Tongue (tissue), 2 donors: ENCODE results near the gene PTGIR. TPM values are rescaled to one million over a fixed set of nuclear protein-coding genes. Genes with fewer than 3 reads are reported as not detected.
A peak's percentile ranks its signal among the peaks of the same experiment; 100 is the strongest.
"Not testable (repeated sequence)": the region's sequence is repeated elsewhere in the genome, so short reads cannot be mapped to it uniquely, and the experiment has no call there.

Experiments used
- DNase-seq: peaks from one replicate; pipeline ENCODE4 v3.0.0-alpha.2; 2015
- total RNA-seq: library from RNA; depleted of rRNA; stranded (reverse); fragments of >200 nt; gene quantifications from one replicate; pipeline ENCODE4 v1.2.3, GENCODE V29; 2014

Gene PTGIR
- total RNA-seq, 1 donor from 2014 or later, result 4.5 TPM

DNA sequence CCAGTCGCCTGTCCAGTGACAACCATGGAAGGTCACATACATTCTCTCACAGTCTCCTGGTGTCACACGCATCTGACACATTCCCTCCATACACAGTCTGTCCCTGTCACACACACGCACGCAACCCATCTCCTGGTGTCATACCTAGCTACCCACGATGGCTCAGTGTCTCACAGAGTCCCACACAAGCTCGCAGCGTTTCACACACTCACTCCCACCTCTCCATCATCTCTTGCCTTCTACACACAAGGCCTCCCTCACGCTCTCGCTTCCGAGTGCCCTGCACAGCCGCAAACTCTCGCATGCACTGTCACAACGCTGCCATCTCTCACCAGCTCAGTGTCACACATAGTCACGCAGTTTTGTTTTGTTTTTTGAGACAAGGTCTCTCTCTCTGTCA lies 12.3 kb upstream of the PTGIR start:
- no peak for DNase-seq

DNA sequence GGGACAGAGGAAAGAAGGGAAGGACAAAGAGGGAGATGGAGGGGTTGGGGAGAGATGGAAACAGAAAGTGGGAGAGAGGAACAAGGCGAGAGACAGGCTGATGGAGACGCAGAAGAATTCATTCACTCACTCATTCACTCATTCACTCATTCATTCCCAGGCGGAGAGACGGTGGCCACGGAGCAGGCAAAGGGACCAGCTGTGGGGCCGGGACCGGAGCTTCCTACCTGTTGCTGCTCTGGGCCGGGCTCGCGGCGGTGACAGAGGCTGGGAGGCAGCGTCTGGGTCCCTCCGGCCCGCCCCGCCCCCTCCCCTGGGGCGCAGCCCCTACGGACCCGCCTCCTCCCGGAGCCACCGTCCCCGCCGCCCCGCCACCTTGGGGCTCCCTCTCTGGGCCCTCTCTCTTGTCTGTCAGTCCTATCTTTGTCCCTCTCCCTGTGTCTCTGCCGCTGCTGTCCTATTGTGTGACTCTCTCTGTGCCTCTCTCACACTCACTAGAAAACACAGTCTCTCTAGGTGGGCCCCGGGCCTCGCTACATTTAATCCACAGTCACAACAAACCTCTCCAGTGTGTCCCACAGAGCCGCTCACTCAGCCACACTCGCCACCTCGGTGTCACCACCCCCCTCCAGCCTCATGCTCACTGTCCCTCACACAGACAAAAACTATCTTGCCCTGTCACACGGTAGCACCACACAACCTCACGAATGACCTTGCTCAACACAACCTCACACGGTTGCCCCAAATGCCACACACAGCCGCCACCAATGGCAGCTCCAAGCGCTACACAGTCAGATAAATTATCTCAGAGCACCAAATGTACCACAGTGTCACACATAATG lies 11.3 kb upstream of the PTGIR start, which contains the start of gene GNG8:
Gene GNG8 (minus strand): TSS at position 283 of the 842 bp plus-strand sequence. CDS start 1,520 bp downstream, outside the sequence.
- DNase-seq, result no peak

DNA sequence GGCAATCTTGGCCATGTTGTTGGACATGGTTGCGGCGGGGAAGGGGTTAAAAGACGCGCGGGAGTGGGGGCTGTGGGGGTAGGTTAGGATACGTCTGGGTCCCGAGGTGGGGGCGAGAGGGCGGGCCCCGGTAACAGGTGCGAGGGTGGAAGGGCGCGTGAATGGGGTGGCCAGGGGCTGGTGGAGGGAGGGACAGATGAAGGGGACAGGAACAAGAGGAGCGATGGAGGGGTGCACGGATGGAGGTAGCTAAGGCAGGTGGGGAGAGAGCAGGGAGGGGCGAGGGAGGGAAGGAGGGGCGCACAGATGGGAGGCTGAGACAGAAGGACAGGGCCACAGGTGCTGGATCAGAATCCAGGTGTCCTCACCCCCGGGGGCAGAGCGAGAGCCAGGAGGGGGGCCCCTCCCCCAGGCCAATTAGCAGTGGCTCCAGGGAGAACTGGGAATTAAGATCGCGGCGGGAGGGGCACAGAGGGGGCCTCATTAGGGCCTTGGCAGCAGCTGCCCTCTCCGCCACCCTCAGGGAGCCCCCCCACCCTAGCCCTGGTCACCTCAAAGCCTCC lies 9.8 kb upstream of the PTGIR start:
- DNase-seq, result no peak

DNA sequence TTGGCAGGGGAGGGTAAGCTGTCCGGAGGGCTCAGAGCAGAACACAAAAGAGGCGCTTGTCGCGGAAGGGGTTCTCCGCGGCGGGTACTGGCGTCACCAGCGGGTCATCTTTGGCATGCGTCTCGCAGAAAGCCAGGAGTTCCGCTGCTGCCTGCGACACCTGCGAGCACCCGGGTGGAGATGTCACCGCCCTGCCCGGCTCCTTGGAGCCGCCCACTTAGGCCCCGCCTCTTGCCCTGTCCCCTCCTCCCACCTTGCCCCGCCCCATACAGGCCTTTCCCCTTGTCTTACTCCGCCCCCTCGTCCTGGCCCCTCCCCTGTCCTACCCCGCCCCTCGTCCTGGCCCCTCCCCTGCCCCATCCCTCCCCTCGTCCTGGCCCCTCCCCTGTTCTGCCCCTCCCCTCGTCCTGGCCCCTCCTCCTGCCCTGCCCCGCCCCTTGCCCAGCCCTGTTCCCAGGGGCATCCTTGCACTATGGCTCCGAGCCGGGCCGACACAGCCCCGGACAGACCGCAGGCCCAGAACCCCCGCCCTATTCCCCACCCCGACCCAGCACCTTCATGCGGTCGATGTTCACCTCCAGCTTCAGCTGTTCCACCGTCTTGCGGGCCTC lies 9.3 kb upstream of the PTGIR start:
- peak; percentile 79 for DNase-seq

DNA sequence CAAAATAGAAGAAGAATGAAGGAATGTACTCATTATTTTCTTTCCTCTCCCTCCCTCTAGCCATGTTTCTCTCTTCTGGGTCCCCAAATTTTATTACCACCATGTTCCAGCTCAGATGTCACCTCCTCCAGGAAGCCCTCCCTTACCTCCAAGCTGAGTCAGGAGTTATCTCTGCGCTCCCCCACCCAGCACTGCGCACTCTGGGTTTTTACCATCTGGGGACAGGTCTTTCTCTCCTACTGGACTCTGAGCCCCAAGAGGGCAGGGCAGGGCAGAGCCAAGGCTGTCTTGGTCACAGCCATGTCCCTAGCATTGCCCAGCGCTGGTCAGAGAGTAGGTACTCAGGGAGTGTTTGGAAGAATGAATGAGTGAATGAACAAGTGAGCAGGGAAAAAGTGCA lies 8.2 kb upstream of the PTGIR start:
- no peak for DNase-seq

DNA sequence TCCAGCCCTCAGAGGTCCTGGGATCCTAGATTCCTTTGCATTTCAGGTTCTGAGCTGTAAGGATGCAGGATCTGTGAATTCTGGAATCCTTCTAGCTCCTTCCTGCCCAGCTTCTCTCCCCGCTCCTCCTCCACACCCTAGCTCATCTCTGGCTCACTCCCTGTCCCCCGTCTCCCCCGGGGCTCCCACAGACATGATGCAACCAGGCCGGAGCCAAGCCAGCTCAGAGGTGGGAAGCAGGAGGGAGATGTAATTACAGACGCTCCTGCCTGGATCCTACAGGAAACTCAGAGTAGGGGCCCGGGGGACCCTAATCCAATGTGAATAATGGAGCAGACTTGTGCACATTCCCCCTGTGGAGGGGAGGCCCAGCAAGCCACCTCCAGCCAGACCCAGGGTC lies 6.6 kb upstream of the PTGIR start:
- DNase-seq, result peak; percentile 51

DNA sequence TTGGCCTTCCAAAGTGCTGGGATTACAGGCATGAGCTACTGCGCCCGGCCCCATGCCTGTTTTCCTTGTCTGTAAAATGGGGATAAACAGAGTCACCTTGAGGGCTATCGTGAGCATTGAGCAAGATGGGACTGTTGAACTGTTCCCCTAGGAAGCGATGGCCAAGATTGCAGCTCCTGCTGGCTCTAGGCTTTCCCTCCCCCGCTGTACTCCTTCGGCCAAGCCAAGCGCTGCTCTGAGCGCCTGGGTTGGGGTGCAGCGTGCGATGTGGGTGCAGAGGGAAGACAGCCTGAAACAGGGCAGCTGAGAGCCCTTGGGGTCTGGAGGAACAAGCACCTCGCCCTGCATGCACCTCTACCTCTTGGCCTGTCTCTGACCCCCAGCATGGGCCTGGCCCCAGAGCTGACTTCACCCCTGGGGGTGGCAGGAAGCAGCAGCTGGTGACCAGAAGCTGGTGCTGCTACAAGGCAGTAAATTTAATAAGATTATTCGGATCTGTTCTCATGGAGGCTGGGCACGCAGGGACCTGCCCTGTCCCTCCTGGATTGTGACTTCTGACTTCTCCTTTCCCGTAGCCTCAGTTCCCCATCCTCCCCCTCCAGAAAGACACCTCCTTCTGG lies 5.8 kb upstream of the PTGIR start:
- no peak for DNase-seq

DNA sequence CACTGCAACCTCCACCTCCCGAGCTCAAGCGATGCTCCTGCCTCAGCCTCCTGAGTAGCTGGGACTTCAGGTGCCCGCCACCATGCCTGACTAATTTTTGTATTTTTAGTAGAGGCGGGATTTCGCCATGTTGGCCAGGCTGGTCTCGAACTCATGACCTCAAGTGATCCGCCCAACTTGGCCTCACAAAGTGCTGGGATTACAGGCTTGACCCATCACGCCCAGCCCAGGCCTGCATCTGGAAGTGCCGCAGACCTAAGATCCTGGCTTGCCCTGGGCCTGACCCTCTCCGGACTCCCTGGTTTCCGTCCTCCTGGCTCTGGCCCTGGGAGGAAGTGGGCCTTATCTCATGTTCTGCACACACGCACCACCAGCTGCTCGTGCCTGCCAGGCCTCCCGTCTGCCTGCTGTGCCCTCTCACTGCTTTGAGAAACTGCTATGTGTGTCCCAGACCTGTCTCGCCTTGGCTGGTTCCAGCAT lies 4.7 kb upstream of the PTGIR start:
- DNase-seq, result no peak

DNA sequence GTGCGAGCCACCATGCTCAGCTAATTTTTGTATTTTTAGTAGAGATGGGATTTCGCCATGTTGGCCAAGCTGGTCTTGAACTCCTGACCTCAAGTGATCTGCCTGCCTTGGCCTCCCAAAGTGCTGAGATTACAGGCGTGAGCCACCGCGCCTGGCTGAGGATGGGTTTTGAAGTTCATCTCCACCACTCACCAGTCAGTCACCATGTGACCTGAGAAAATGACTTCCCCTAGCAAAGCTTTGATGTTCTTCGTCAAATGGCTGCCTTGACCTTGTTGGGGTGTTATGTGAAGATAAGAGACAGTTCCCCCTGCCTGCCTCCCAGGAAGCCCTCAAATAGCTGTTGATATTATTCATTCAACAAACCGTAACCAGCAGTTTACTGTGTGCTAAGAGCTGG lies 4.1 kb upstream of the PTGIR start:
- not testable (repeated sequence) for DNase-seq

DNA sequence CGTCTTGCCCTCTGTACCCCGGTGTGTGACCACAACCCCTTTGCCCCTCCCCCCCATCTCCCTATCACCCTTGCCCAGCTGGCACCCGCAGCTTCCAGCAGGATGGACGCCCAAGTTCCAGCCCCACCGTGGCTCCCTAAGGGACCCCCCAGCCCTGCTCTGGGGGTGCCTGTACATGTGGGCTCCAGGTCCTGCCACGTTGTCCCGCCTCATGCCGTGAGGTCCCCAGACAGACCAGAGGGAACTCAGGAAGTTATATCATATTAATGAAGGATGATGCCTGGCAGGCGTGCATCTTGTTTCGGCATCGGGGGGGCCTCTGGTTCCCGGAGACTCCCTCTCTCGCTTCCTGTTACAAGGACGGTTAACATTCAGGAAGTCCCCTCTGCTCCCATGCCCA lies 1.6 kb upstream of the PTGIR start:
- DNase-seq, result no peak

DNA sequence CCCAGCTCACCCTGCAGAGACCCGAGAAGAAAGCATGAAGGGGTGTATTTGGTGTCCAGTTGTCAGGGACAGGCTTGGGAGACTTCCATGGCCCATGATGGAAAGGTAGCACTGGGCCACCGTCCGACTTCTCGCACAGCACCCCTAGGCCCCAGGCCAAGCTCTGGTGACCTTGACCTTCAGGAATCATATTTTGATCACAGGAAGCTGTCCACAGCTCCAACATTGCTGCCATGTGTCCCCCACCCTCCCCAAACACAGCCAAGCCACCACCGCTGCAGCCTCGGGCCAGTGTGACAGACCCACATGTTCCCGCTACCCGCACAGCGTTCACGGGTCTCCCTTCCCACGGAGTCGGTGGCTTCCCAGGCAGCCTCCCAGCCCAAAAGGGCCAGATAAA lies 842 bp upstream of the PTGIR start:
- no peak for DNase-seq

DNA sequence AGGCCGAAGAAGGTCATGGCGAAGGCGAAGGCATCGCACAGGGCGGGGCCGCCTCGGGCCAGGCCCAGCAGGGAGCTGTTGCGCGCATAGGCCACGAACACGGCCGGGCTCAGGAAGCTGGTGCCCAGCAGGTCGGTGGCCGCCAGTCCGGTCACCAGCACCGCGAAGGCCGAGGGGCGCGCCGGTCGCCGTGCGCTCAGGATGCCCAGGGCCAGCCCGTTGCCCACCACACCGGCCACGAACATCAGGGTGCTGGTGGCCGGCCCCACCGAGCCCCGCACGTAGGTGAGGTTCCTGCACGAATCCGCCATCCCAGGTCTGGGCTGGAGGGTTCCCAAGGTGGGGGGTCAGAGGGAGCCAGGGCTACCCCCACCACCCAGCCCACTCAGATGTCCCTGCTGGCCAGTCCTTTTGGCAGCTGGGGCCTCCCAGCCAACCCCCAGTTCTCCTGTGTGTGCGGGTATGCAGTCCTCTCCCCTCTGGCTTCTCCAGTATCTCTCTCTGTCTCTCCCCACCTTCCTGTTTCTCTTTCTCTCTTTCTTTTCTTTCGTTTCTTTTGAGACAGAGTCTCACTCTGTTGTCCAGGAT lies 880 bp downstream of the PTGIR start:
- DNase-seq, result no peak

DNA sequence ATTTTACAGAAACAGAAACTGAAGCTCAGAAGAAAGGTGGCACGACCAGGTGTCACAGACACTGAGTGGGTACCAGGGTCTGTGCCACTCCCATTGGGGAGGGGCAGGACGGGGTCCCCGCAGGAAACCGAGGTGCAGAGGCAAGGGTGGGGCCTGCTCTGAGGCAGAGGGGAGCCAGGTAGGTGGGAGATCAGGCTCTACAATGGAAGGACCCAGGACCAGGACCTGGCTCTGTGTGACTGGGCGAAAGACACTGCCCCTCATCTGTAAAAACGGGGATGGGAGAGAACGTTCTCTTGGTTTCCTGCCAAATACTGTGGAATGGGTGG lies 2.8 kb downstream of the PTGIR start:
- no peak for DNase-seq

DNA sequence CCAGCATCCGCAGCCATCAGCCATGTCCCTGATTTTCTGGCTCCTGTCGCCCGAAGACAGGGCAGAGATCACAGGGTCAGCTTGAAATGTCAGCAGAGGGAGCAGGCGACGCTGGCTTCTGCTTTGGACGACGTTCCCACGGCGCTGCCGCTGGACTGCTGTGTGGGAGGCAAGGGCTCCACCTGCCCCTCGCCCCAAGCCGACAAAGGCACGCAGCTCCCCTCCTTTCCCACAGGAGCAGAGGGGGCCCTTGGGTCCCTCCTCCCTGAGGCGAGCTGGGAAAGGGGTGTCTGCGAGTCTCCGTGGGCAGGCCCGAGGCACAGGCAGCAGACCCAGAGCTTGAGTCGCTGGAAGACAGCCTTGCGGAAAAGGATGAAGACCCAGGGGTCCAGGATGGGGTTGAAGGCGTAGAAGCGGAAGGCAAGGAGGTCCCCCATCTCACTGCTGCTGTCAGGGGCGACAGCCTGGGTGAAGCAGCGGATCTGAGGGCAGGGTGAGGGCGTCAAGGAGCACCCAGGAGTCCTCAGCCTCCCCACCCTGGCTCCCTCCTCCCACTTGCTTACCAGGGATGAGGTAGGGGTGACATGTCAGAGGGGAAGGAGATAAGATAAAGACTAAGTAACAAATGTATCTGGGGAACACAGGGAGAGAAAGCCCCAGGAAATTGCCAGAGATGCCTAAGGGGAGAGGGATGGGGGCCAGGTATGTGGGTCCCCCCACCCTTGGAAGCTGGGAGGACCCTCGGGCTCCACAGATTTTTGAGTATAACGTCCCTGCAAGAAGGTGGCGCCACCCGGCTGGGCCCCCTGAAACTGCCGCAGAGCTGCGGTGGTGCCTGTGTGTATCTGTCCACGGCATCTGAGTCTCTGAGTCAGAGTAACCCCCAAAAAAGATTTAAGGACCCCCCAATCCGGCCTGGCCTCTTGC lies 3.4 kb downstream of the PTGIR start:
- DNase-seq, result no peak

DNA sequence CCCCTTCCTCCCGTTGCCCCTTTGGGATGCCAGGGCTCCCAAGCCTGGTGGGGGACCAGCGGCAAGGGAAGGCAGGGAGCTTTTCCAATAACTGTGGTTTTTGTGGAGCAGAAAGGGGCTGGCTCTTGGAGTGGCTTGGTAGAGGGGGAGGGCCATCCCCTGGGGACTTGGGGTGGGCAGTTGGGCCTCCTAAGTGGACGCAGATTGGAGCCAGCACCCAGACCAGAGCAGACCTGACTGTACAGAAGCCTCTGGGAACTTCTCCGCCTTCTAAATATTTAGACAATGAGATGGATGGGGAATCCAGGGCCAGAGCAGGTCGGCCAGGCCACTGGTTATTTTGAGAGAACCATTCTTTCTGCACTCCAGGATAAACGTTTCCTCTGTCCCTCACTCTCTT lies 4.2 kb downstream of the PTGIR start:
- DNase-seq, result no peak

DNA sequence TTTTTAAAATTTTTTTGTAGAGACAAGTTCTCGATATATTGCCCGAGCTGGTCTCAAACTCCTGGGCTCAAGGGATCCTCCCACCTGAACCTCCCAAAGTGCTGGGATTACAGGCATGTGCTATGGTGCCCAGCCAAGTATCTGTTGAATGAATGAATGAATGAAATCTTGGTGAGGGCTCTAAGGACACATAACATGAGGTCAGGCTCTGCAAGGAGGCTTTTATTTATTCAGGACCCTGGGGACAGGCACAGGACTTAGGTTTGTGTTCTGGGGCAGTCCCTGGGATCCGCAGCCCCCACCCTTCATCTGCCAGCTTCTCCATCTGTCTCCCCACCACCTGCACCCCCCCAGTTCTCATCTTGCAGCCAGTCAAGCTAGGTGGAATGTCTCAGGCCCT lies 4.6 kb downstream of the PTGIR start:
- no peak for DNase-seq

DNA sequence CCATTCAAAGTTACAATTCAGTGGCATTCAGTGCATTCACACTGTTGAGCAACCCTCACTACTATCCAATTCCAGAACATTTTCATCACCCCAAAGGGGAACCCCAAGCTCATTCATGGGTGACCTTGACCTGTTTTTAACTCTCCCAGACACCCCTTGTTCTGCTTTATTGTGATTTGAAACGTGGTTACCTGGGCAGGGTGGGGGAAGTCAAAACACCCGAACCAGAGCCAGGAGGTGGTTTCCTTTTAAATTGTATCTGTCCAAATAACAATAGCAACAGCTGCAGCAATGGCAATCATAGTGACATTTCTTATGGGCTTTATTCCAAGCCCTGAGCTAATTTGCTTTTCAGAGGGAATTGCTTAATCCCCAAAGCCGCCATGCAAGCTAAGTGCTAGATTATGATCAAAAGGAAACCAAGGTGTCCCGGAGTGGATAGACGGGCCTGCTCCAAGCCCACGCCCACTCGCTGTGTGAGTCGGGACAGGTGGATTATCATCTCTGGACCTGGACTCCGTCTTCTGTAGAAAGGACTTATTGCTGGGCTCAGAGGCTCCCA lies 6.1 kb downstream of the PTGIR start:
- DNase-seq, result peak; percentile 79

DNA sequence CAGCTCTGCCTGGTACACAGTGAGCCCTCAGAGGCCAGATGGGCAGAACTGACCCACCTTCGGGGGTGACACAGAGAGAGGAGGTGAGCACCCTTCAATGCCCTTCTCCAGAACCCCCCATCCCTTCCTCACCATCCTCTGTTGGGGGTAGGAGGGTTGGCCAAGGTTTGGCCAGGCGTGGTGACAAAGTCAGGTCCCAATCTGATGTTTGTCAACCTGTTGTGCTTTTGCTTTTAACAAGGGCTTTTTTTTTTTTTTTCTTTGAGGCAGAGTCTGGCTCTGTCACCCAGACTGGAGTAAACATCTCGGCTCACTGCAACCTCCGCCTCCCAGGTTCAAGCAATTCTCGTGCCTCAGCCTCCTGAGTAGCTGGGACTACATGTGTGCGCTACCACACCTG lies 7.3 kb downstream of the PTGIR start:
- no peak for DNase-seq

DNA sequence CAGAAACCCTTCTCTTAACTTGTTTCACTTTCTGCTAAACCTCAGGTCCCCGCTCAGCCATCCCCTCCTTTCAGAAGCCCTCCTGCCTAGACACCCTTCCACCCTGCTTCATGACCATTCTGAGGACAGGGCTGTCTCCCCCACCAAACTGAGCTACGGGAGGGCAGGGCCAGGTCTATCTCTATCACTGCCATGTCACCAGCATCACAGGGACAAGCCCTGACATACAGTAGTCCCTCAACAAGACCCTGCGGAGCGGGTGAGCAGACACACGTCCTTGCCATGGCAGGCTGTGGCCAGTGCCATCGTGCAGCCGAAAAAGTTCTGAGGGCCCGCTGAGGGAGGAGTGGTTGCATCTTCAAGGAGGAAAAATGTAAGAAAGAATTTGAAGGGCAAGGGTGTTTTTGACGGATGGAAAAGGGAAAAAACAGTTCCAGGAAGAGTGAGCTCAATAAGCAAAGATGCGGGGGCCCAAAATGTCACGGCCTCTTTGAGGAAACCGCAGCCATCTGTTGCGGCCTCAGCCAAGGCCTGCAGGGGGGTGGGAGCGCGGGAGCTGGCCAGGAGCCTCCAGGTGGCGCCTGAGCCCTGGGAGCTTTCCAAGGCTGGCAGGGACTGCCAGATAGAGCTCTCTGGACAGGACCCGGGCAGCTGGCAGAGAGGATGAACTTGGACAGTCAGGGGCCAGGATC lies 8.1 kb downstream of the PTGIR start:
- DNase-seq, result peak; percentile 70

DNA sequence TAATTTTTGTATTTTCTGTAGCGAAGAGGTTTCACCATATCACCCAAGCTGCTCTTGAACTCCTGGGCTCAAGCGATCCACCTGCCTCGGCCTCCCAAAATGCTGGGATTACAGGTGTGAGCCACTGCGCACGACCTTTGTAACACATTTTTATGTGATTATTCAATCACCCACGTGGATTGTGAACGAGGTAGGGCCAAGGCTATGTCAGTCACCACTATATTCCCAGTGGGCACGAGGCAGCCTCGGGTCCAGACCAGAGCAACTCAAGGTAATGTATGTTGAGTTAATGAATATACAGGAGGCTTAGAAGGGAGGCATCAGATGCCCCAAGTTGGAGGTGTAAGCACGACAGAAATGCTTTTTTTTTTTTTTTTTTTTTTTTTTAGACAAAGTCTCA lies 8.9 kb downstream of the PTGIR start:
- DNase-seq, result no peak
